Stomach (tissue), 4 donors: Measurements from ENCODE around the gene PNLIPRP3.

Experiments used
- CTCF ChIP-seq, 7 experiments: fragments of 450-650 bp in 4 of 7; fragments of 200-600 bp in 3 of 7; sonication (generic) in 3 of 7; IDR thresholded peaks; one replicate each; pipeline ENCODE4 v1.5.1; 2016 to 2019; ENCODE audit warnings: antibody characterized with exemption in 7 of 7, control low read depth in 2 of 7, mild to moderate bottlenecking in 1 of 7
- EP300 ChIP-seq: sonication (generic); formaldehyde crosslinking; IDR thresholded peaks from one replicate; pipeline ENCODE4 v1.6.1; 2017; ENCODE audit warnings: antibody characterized with exemption
- POLR2A ChIP-seq, 4 donors: fragments of 450-650 bp; IDR thresholded peaks; one replicate each; pipeline ENCODE4 v1.6.1; 2016; ENCODE audit warnings: antibody characterized with exemption in 4 of 4, control low read depth in 2 of 4, mild to moderate bottlenecking in 1 of 4, moderate library complexity in 1 of 4
- POLR2AphosphoS5 ChIP-seq, 3 donors: sonication (generic); formaldehyde crosslinking; IDR thresholded peaks; one replicate each; pipeline ENCODE4 v1.6.1; 2016; ENCODE audit warnings: antibody characterized with exemption in 3 of 3

GRCh38 chr10:116504786-116505185, 77.1 kb downstream of the PNLIPRP3 start:
- no peak for TF ChIP-seq POLR2A (IDR thresholded peaks at IDR 0.05)
- no peak for TF ChIP-seq CTCF (IDR thresholded peaks at IDR 0.05)
- TF ChIP-seq EP300, result no peak
- TF ChIP-seq POLR2AphosphoS5 (IDR thresholded peaks at IDR 0.05), result no peak
